MCF 10A (cell line): ENCODE results near the gene GLRX. TPM values are rescaled to one million over a fixed set of nuclear protein-coding genes. Genes with fewer than 3 reads are reported as not detected.
"Not testable (repeated sequence)": the region's sequence is repeated elsewhere in the genome, so short reads cannot be mapped to it uniquely, and the experiment has no call there.

ENCODE experiments used
- Bru-seq: library from RNA; stranded (reverse); fragments of 400-500 nt; gene quantifications from one replicate; lab custom pipeline; 2021; lab: Mats Ljungman, UMichigan
- BruChase-seq, 2 experiments: library from RNA; stranded (reverse); fragments of 400-500 nt; gene quantifications; one replicate each; lab custom pipeline; 2021; lab: Mats Ljungman, UMichigan
- BruUV-seq: library from RNA; stranded (reverse); fragments of 400-500 nt; replicated peaks from 2 replicates; lab custom pipeline; 2021; lab: Mats Ljungman, UMichigan
- CTCF ChIA-PET: fragments of 300-600 bp; sonication (Branson Sonifier 250); formaldehyde crosslinking; extraction: SDS; loops from one replicate; lab custom pipeline; 2021; ENCODE audit warnings: antibody characterized with exemption, inconsistent platforms; lab: Yijun Ruan, JAX
- POLR2A ChIA-PET: fragments of 300-600, 350-650 bp; sonication (Branson Sonifier 250); formaldehyde crosslinking; extraction: SDS; loops from one replicate; lab custom pipeline; 2020; ENCODE audit warnings: antibody characterized with exemption, inconsistent platforms; lab: Yijun Ruan, JAX
- DNase-seq: peaks from one replicate; pipeline ENCODE4 v3.0.0-alpha.2; 2018; ENCODE audit not compliant: unreplicated experiment
- H3K27ac Mint-ChIP-seq: one replicate; pipeline ENCODE4 v1.8.0; 2022; ENCODE audit warnings: mild to moderate bottlenecking, low read depth, mixed read lengths; ENCODE audit not compliant: unreplicated experiment
- H3K27me3 Mint-ChIP-seq: one replicate; pipeline ENCODE4 v1.8.0; 2022; ENCODE audit warnings: mixed read lengths; ENCODE audit not compliant: insufficient read depth, unreplicated experiment
- H3K36me3 Mint-ChIP-seq: one replicate; pipeline ENCODE4 v1.8.0; 2022; ENCODE audit warnings: mild to moderate bottlenecking, moderate library complexity, mixed read lengths; ENCODE audit not compliant: insufficient read depth, unreplicated experiment
- H3K4me1 Mint-ChIP-seq: one replicate; pipeline ENCODE4 v1.8.0; 2022; ENCODE audit warnings: mixed read lengths; ENCODE audit not compliant: insufficient read depth, unreplicated experiment
- H3K4me3 Mint-ChIP-seq: one replicate; pipeline ENCODE4 v1.8.0; 2022; ENCODE audit warnings: mild to moderate bottlenecking, moderate library complexity, mixed read lengths; ENCODE audit not compliant: unreplicated experiment
- H3K9me3 Mint-ChIP-seq: one replicate; pipeline ENCODE4 v1.8.0; 2022; ENCODE audit warnings: mixed read lengths; ENCODE audit not compliant: unreplicated experiment
- intact Hi-C: fragments of 100-400 bp; cut with micrococcal nuclease; formaldehyde crosslinking; loops from 2 replicates; pipeline ENCODE4 v1.14.1; 2022
- long read RNA-seq: library from polyadenylated mRNA; stranded (forward); transcript quantifications from one replicate; pipeline ENCODE4 v2.0.0, GENCODE V29; 2022
- total RNA-seq: library from RNA; stranded (reverse); gene quantifications from 2 replicates; pipeline ENCODE4 v1.2.3, GENCODE V29; 2022
- TF ChIP-seq, protein P1 (sequence below): fragments of 200-600 bp; IDR thresholded peaks from one replicate; pipeline ENCODE4 v1.8.0; 2022; ENCODE audit warnings: antibody characterized with exemption, mild to moderate bottlenecking; ENCODE audit not compliant: unreplicated experiment

The GLRX gene, protein sequence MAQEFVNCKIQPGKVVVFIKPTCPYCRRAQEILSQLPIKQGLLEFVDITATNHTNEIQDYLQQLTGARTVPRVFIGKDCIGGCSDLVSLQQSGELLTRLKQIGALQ
- total RNA-seq, result 41.4 and 59.2 TPM in 2 replicates
- Bru-seq, nascent RNA, result percentile 62 among the genes with signal in this experiment
- BruChase-seq, experiment 1, labeled RNA remaining after a 6-hour chase, result percentile 66 among the genes with signal in this experiment
- BruChase-seq, experiment 2, labeled RNA remaining after a 2-hour chase, result percentile 61 among the genes with signal in this experiment
- long read RNA-seq, transcript GLRX-201 (3 exons, 1,211 nt), result major isoform, 95 of 104 reads
- long read RNA-seq, partial matches to known transcripts, result 0 of 104 reads
- long read RNA-seq, other reads (novel, unspliced or antisense), result 2 of 104 reads

DNA sequence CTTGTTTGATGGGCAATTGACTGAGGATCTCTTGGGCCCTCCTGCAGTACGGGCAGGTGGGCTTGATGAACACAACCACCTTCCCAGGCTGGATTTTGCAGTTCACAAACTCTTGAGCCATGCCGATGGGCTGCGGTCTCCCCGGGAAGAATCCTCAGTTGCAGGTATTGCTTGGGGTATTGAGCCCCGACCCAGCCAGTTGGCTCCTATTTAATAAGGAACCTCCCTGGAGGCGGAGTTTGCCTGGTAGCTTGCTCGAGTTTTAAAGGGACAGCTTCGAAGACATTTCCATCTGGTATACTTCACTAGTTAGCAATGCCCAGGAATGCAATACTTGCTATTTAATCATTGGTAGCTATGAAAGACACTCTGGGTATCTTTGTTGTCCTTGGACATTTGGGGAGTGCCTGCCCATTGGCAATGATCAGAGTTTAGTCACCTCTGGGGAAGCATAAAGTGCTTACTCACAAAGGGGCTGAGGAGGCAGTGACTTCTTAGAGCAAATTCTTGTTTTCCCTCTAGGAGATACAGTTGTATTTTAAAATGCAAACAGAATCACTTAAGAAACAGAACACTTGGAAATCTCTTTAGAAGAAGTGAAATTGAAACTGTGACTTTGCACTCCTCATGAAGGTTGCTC lies at the start of gene GLRX:
Gene GLRX (minus strand): TSS at position 185 of the 640 bp plus-strand sequence. CDS start 64 bp downstream, at position 121.
- no TSS peak for BruUV-seq

DNA sequence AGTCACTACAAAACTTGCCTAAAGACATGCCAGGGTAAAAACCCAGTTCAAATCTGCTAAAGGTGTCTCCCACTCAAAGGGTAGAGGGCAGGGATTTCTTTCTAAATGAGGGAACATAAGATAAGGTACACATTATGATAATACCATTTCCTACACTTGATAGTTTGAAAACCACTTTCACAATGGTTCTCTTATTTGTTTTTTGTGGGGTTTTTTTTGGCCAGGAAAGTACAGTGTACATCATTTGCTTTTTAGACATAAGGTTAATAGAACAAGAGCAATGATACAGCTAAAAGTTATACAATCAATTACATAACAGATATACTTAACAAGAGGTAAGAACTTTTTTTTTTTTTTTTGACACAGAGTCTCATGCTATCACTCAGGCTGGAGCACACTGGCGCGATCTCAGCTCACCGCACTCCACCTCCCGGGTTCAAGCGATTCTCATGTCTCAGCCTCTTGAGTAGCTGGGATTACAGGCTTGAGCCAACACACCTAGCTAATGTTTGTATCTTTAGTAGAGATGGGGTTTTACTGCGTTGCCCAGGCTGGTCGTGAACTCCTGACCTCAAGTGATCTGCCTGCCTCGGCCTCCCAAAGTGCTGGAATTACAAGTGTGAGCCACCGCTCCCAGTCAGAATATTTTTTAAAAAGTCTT lies 48.8 kb upstream of the GLRX start:
- H3K27ac Mint-ChIP-seq, result no peak overlapping the region
- intact Hi-C loops, result no loop called here
- no peaks in the 10 kb centered on the region for H3K9me3 Mint-ChIP-seq
- H3K36me3 Mint-ChIP-seq, result peaks cover 6% of the 10 kb centered on the region
- TF ChIP-seq, protein P1, sequence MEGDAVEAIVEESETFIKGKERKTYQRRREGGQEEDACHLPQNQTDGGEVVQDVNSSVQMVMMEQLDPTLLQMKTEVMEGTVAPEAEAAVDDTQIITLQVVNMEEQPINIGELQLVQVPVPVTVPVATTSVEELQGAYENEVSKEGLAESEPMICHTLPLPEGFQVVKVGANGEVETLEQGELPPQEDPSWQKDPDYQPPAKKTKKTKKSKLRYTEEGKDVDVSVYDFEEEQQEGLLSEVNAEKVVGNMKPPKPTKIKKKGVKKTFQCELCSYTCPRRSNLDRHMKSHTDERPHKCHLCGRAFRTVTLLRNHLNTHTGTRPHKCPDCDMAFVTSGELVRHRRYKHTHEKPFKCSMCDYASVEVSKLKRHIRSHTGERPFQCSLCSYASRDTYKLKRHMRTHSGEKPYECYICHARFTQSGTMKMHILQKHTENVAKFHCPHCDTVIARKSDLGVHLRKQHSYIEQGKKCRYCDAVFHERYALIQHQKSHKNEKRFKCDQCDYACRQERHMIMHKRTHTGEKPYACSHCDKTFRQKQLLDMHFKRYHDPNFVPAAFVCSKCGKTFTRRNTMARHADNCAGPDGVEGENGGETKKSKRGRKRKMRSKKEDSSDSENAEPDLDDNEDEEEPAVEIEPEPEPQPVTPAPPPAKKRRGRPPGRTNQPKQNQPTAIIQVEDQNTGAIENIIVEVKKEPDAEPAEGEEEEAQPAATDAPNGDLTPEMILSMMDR, result no peak
- POLR2A ChIA-PET, result interaction anchor here (0.5 to 3.0 kb wide), 3 partner anchors 11 to 923 kb away, joined by 3 to 11 read pairs (median 3); no protein-coding TSS in a partner anchor
- H3K4me1 Mint-ChIP-seq, result peaks cover 11% of the 10 kb centered on the region
- H3K27me3 Mint-ChIP-seq, result no peaks in the 10 kb centered on the region
- DNase-seq, result no peak
- H3K4me3 Mint-ChIP-seq, result no peak overlapping the region
- BruUV-seq, result no TSS peak
- CTCF ChIA-PET, result interaction anchor here (0.6 to 2.2 kb wide), 6 partner anchors 8 to 716 kb away, joined by 3 to 6 read pairs (median 4); no protein-coding TSS in a partner anchor

More for the DNA sequence above, at the start of gene GLRX:
- H3K4me1 Mint-ChIP-seq, result peaks cover 42% of the 10 kb centered on the region
- POLR2A ChIA-PET, result interaction anchor here (0.6 to 4.0 kb wide), 28 partner anchors 9 to 779 kb away, joined by 3 to 55 read pairs (median 4); partner anchors contain the start of genes ARSK, RFESD, RHOBTB3 and SKIC3
- H3K36me3 Mint-ChIP-seq, result peaks cover 18% of the 10 kb centered on the region
- CTCF ChIA-PET, result interaction anchor here (0.6 to 6.8 kb wide), 19 partner anchors 15 to 522 kb away, joined by 3 to 50 read pairs (median 4); partner anchors contain the start of gene RFESD
- H3K27ac Mint-ChIP-seq, result peak within 1 kb of the TSS; percentile 92
- no peaks in the 10 kb centered on the region for H3K9me3 Mint-ChIP-seq
- TF ChIP-seq, protein P1, result no peak
- peak; percentile 93 for DNase-seq
- no peaks in the 10 kb centered on the region for H3K27me3 Mint-ChIP-seq
- H3K4me3 Mint-ChIP-seq, result peak within 1 kb of the TSS; percentile 95
- intact Hi-C loops, result loop anchor here (1.0 kb wide), 2 partner anchors 20 to 41 kb away; no protein-coding TSS in a partner anchor

DNA sequence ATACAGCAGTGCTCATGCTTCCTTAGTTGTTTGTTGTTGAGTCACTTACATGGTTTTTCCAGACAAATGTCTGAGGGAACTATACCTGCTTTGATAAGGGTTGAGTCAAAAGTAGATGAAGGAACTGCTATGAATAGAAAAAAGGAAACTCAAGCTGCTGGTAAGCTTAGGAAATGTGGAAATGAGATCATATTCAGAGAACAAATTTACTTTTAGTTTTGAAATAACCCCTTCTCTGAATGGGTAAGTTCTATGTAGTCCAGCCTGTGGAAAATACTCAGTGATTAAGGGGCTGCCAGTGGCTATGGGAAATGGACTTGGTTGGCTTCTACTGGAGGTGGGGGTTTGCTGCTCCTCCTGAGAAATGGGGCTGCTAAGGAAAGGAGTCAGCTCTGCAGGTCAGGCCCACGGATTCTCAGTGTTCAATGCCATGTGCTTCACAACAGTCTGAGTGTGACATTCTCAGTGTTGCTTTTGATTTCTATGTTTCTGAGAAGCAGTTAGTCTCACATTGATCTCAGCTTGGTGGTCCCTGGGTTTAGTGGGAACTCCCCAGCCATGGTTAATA lies 47.7 kb upstream of the GLRX start:
- no peaks in the 10 kb centered on the region for H3K27me3 Mint-ChIP-seq
- intact Hi-C loops, result no loop called here
- H3K4me1 Mint-ChIP-seq, result peaks cover 12% of the 10 kb centered on the region
- no TSS peak for BruUV-seq
- ChIA-PET POLR2A (interaction anchor here (3.0 kb wide), 1 partner anchor 10 kb away, joined by 11 read pairs; no protein-coding TSS in a partner anchor), CTCF (interaction anchor here (0.7 to 2.2 kb wide), 5 partner anchors 11 to 411 kb away, joined by 3 to 6 read pairs (median 4); no protein-coding TSS in a partner anchor)
- TF ChIP-seq, protein P1, result no peak
- H3K27ac Mint-ChIP-seq, result peak overlapping the region; percentile 69
- no peaks in the 10 kb centered on the region for H3K9me3 Mint-ChIP-seq
- no peak for DNase-seq
- H3K4me3 Mint-ChIP-seq, result no peak overlapping the region
- no peaks in the 10 kb centered on the region for H3K36me3 Mint-ChIP-seq

DNA sequence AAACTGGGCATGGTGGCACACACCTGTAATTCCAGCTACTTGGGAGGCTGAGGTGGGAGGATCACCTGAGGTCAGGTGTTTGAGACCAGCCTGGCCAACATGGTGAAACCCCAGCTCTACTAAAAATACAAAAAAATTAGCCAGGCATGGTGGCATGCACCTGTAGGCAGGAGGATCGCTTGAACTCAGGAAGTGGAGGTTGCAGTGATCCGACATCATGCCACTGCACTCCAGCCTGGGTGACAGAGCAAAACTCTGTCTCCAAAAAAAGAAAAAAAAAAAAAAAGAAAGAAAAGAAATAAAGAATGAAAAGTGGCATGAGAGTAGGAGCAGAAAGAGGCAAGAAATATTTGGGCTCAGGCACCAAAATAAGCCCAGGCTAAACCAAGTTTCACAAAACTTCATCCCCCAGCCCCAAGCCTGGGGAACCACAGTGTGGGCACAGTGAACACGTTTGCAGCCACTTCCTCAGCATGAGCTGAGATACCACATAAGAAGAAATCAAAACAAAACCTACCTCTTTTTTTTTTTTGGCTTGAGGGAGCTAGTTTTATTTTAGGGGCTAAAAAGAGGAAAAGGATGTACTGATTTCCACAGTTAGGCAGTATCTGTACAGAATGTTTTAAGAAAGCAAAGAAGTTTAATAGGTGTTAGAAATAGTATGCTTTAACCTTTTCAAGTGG lies 46.8 kb upstream of the GLRX start:
- H3K27me3 Mint-ChIP-seq, DNase-seq, H3K27ac Mint-ChIP-seq, BruUV-seq, intact Hi-C loops, H3K36me3 Mint-ChIP-seq, H3K4me3 Mint-ChIP-seq, H3K9me3 Mint-ChIP-seq: not testable (repeated sequence)
- POLR2A ChIA-PET, result interaction anchor here (3.0 kb wide), 1 partner anchor 9 kb away, joined by 11 read pairs; no protein-coding TSS in a partner anchor
- CTCF ChIA-PET, result interaction anchor here (0.6 to 1.4 kb wide), 6 partner anchors 10 to 468 kb away, joined by 3 to 6 read pairs (median 4); partner anchors contain the start of gene RFESD
- peaks cover 21% of the 10 kb centered on the region for H3K4me1 Mint-ChIP-seq
